GM23338 (cell line): ENCODE measurements around the gene MTOR. TPM values are rescaled to one million over a fixed set of nuclear protein-coding genes. Genes with fewer than 3 reads are reported as not detected.

ENCODE experiments used
- ATAC-seq: fragments of 200-7000 bp; cut with Tn5 transposase; 3 replicates; pipeline ENCODE4 v1.9.1; 2020
- DNase-seq: peaks from one replicate; pipeline ENCODE4 v3.0.0-alpha.2; 2015; ENCODE audit warnings: low spot score
- H2AFZ ChIP-seq: fragments of 200-600 bp; sonication (generic); 2 replicates; pipeline ENCODE4 v1.8.0; 2016; ENCODE audit warnings: antibody characterized with exemption, mild to moderate bottlenecking, moderate library complexity
- H3F3A ChIP-seq: fragments of 200-600 bp; sonication (generic); replicated peaks from 2 replicates; pipeline ENCODE4 v1.8.0; 2017; ENCODE audit warnings: antibody characterized with exemption, mixed run types, low read depth
- H3K27ac ChIP-seq: fragments of 200-600 bp; sonication (generic); 2 replicates; pipeline ENCODE4 v1.6.1; 2016; ENCODE audit warnings: low read depth
- H3K27me3 ChIP-seq: fragments of 200-600 bp; sonication (generic); 2 replicates; pipeline ENCODE4 v1.8.0; 2016; ENCODE audit warnings: mild to moderate bottlenecking, mixed run types, moderate library complexity; ENCODE audit not compliant: insufficient read depth
- H3K36me3 ChIP-seq: fragments of 200-600 bp; sonication (generic); 2 replicates; pipeline ENCODE4 v1.8.0; 2016; ENCODE audit warnings: mild to moderate bottlenecking; ENCODE audit not compliant: insufficient read depth
- H3K4me1 ChIP-seq: fragments of 200-600 bp; sonication (generic); 2 replicates; pipeline ENCODE4 v1.8.0; 2016; ENCODE audit warnings: mild to moderate bottlenecking, moderate library complexity; ENCODE audit not compliant: insufficient read depth
- H3K4me2 ChIP-seq: fragments of 200-600 bp; sonication (generic); 2 replicates; pipeline ENCODE4 v1.7.1; 2017; ENCODE audit warnings: mixed run types
- H3K4me3 ChIP-seq: fragments of 200-600 bp; sonication (generic); 2 replicates; pipeline ENCODE4 v1.6.1; 2016; ENCODE audit warnings: mixed run types
- H3K79me2 ChIP-seq: fragments of 200-600 bp; sonication (generic); replicated peaks from 2 replicates; pipeline ENCODE4 v1.8.0; 2017; ENCODE audit warnings: mild to moderate bottlenecking; ENCODE audit not compliant: insufficient read depth
- H3K9me2 ChIP-seq: fragments of 200-600 bp; sonication (generic); 2 replicates; pipeline ENCODE4 v1.8.0; 2017; ENCODE audit not compliant: insufficient read depth
- H4K20me1 ChIP-seq: fragments of 200-600 bp; sonication (generic); replicated peaks from 2 replicates; pipeline ENCODE4 v1.8.0; 2017; ENCODE audit warnings: mild to moderate bottlenecking; ENCODE audit not compliant: insufficient read depth
- H3K27ac Mint-ChIP-seq: 2 replicates; pipeline ENCODE4 v1.8.0; 2020; ENCODE audit warnings: inconsistent platforms, mild to moderate bottlenecking, moderate library complexity, mixed read lengths
- H3K27me3 Mint-ChIP-seq: 3 replicates; pipeline ENCODE4 v1.8.0; 2022; ENCODE audit warnings: low read depth, mild to moderate bottlenecking, moderate library complexity, mixed read lengths, inconsistent platforms; ENCODE audit not compliant: insufficient read depth, poor library complexity
- H3K36me3 Mint-ChIP-seq: 3 replicates; pipeline ENCODE4 v1.8.0; 2021; ENCODE audit warnings: low read depth, mild to moderate bottlenecking, inconsistent platforms, moderate library complexity, mixed read lengths
- H3K4me1 Mint-ChIP-seq: 3 replicates; pipeline ENCODE4 v1.8.0; 2020; ENCODE audit warnings: mild to moderate bottlenecking, inconsistent platforms, mixed read lengths
- H3K4me3 Mint-ChIP-seq: 3 replicates; pipeline ENCODE4 v1.8.0; 2021; ENCODE audit warnings: moderate library complexity, mild to moderate bottlenecking, inconsistent platforms, mixed read lengths
- H3K9me3 Mint-ChIP-seq: 3 replicates; pipeline ENCODE4 v1.8.0; 2020; ENCODE audit warnings: moderate library complexity, mild to moderate bottlenecking, inconsistent platforms, mixed read lengths
- CREB1 ChIP-seq: fragments of 250-450 bp; sonication (Bioruptor Pico); IDR thresholded peaks from 2 replicates; pipeline ENCODE4 v1.5.0; 2020; ENCODE audit warnings: low read depth, mild to moderate bottlenecking, moderate library complexity
- EZH2 ChIP-seq: fragments of 200-600 bp; sonication (generic); IDR thresholded peaks from one replicate; pipeline ENCODE4 v1.8.0; 2017; ENCODE audit warnings: antibody characterized with exemption, mild to moderate bottlenecking, low read depth; ENCODE audit not compliant: unreplicated experiment
- EZH2phosphoT487 ChIP-seq: fragments of 200-600 bp; sonication (generic); IDR thresholded peaks from one replicate; pipeline ENCODE4 v1.8.1; 2018; ENCODE audit warnings: antibody characterized with exemption; ENCODE audit not compliant: unreplicated experiment
- JUNB ChIP-seq: IDR thresholded peaks from one replicate; pipeline ENCODE4 v1.6.1; 2016; ENCODE audit warnings: antibody characterized with exemption; ENCODE audit not compliant: unreplicated experiment
- NANOG ChIP-seq: IDR thresholded peaks from 2 replicates; pipeline ENCODE4 v1.6.1; 2016; ENCODE audit warnings: antibody characterized with exemption, borderline replicate concordance
- POLR2AphosphoS5 ChIP-seq: IDR thresholded peaks from 2 replicates; pipeline ENCODE4 v1.6.1; 2016; ENCODE audit warnings: antibody characterized with exemption, low read depth
- STAT1 ChIP-seq: IDR thresholded peaks from one replicate; pipeline ENCODE4 v1.6.1; 2016; ENCODE audit warnings: antibody characterized with exemption; ENCODE audit not compliant: unreplicated experiment
- ZNF114 ChIP-seq: fragments of 250-450 bp; sonication (Bioruptor Pico); IDR thresholded peaks from 2 replicates; pipeline ENCODE4 v1.5.0; 2020; ENCODE audit warnings: mild to moderate bottlenecking, moderate library complexity
- ZNF331 ChIP-seq: fragments of 250-450 bp; sonication (Bioruptor Pico); IDR thresholded peaks from 2 replicates; pipeline ENCODE4 v1.5.0; 2020; ENCODE audit warnings: low read depth, mild to moderate bottlenecking, moderate library complexity
- polyA plus RNA-seq: library from polyadenylated mRNA; unstranded; fragments of >200 nt; fragmentation: Nextera tagmentation; extraction: Ambion mirVana; gene quantifications from 2 replicates; pipeline ENCODE4 v1.2.1, GENCODE V29; 2016
- total RNA-seq: library from RNA; depleted of rRNA; stranded (reverse); fragments of >200 nt; shearing (Covaris generic); gene quantifications from 2 replicates; pipeline ENCODE4 v1.2.3, GENCODE V29; 2014
- TF ChIP-seq, protein P1 (sequence below), 2 experiments: fragments of 200-600 bp in 1 of 2; sonication (generic) in 1 of 2; conservative IDR thresholded peaks; 2 replicates each; pipeline versions ENCODE4 v1.5.1 to v1.6.1; 2016 to 2017; ENCODE audit warnings: antibody characterized with exemption in 2 of 2, low read depth in 2 of 2, mild to moderate bottlenecking in 2 of 2, moderate library complexity in 1 of 2
- TF ChIP-seq, protein P2 (sequence below): IDR thresholded peaks from 2 replicates; pipeline ENCODE4 v1.6.1; 2016; ENCODE audit warnings: antibody characterized with exemption
- TF ChIP-seq, protein P3 (sequence below): IDR thresholded peaks from one replicate; pipeline ENCODE4 v1.6.1; 2018; ENCODE audit warnings: antibody characterized with exemption; ENCODE audit not compliant: unreplicated experiment

MTOR gene
- total and polyA plus RNA-seq, 2 experiments from 2014 or later = 22.8 to 98.0 TPM

DNA sequence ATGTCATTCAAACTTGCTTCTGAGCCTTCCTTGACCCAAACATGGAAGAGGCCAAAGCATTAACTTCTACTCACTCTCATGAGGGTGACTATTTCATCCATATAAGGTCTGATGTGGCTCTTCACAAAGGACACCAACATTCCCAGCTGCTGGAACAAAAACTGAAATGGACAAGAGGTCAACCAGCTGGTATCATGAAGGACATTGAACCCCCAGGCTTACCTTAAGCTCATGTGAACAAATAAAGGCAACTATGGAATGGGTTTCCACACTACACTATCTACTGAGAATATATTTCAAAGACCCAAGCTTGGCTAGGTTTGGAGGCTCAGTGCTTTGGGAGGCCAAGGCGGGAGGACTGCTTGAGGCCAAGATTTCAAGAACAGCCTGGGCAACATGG lies 46.3 kb downstream of the MTOR start:
- no peak overlapping the region for H3K27ac ChIP-seq
- no peaks in the 10 kb centered on the region for H3K79me2 ChIP-seq
- no peaks in the 10 kb centered on the region for H3F3A ChIP-seq
- Mint-ChIP-seq H3K4me3 (no peak overlapping the region), H3K27me3 (no peaks in the 10 kb centered on the region), H3K4me1 (no peaks in the 10 kb centered on the region), H3K9me3 (no peaks in the 10 kb centered on the region), H3K36me3 (peaks cover 66% of the 10 kb centered on the region), H3K27ac (peak overlapping the region; percentile 50; the same call in 1 of the 2 replicates)
- no peak overlapping the region for H2AFZ ChIP-seq
- H3K27me3 ChIP-seq = no peaks in the 10 kb centered on the region
- no peak overlapping the region for H3K4me2 ChIP-seq
- H3K36me3 ChIP-seq = peaks cover 58% of the 10 kb centered on the region
- no peak for TF ChIP-seq POLR2AphosphoS5
- no peak for TF ChIP-seq NANOG
- TF ChIP-seq ZNF114 = no peak
- TF ChIP-seq ZNF331 (CRISPR knock-in tag) = no peak
- H3K9me2 ChIP-seq = no peaks in the 10 kb centered on the region
- ATAC-seq = no peak
- no peak for DNase-seq
- no peaks in the 10 kb centered on the region for H3K4me1 ChIP-seq
- H4K20me1 ChIP-seq = peaks cover 5% of the 10 kb centered on the region
- H3K4me3 ChIP-seq = no peak overlapping the region

DNA sequence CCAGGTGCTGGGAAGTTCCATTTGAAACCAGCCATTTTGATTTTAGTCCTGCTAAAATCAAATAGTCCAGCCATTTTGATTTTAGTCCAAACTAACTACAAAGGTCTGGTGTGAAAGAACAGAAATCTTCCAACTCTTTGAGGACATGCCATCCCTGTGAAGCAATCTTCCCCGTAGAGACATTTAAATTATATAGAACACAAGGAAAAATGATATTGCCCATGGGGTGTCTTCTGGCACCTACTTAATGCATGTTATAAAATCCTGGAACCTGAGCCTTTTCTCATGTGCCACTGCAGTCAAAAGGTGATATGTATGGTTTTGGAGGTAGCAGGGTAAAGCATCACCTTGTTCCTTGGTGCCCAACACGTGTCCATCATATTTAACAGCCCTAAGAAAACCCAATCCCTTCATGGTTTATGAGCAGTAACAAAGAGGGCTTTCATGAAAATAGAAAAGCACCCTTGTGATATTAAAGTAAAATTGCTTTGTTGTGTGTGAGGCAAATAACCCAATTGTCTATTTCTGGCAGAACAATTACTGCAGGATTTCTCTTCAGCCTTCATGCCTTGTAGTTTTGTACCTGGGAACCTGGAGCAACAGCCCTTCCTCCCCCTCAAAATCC lies 46.9 kb downstream of the MTOR start:
- Histone ChIP-seq H3K27ac (no peak overlapping the region), H3K9me2 (no peaks in the 10 kb centered on the region), H3K36me3 (peaks cover 57% of the 10 kb centered on the region), H2AFZ (no peak overlapping the region), H3K79me2 (no peaks in the 10 kb centered on the region), H4K20me1 (peaks cover 6% of the 10 kb centered on the region), H3K4me2 (no peak overlapping the region), H3K4me3 (no peak overlapping the region), H3F3A (no peaks in the 10 kb centered on the region), H3K27me3 (no peaks in the 10 kb centered on the region), H3K4me1 (no peaks in the 10 kb centered on the region)
- DNase-seq (no peak), ATAC-seq (no peak)
- H3K9me3 Mint-ChIP-seq = no peaks in the 10 kb centered on the region
- H3K27ac Mint-ChIP-seq = peak overlapping the region; percentile 50; the same call in 1 of the 2 replicates
- H3K27me3 Mint-ChIP-seq = no peaks in the 10 kb centered on the region
- no peaks in the 10 kb centered on the region for H3K4me1 Mint-ChIP-seq
- peaks cover 72% of the 10 kb centered on the region for H3K36me3 Mint-ChIP-seq
- H3K4me3 Mint-ChIP-seq = no peak overlapping the region
- TF ChIP-seq NANOG (no peak), ZNF331 (CRISPR knock-in tag) (no peak), CREB1 (CRISPR knock-in tag) (no peak), EZH2 (no peak), POLR2AphosphoS5 (no peak), JUNB (no peak), STAT1 (no peak), EZH2phosphoT487 (no peak)
- TF ChIP-seq, protein P1, sequence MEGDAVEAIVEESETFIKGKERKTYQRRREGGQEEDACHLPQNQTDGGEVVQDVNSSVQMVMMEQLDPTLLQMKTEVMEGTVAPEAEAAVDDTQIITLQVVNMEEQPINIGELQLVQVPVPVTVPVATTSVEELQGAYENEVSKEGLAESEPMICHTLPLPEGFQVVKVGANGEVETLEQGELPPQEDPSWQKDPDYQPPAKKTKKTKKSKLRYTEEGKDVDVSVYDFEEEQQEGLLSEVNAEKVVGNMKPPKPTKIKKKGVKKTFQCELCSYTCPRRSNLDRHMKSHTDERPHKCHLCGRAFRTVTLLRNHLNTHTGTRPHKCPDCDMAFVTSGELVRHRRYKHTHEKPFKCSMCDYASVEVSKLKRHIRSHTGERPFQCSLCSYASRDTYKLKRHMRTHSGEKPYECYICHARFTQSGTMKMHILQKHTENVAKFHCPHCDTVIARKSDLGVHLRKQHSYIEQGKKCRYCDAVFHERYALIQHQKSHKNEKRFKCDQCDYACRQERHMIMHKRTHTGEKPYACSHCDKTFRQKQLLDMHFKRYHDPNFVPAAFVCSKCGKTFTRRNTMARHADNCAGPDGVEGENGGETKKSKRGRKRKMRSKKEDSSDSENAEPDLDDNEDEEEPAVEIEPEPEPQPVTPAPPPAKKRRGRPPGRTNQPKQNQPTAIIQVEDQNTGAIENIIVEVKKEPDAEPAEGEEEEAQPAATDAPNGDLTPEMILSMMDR (conservative IDR thresholded peaks at IDR 0.05; ENCODE audit: low read depth in 2 of 2) = no peak
- TF ChIP-seq, protein P2, sequence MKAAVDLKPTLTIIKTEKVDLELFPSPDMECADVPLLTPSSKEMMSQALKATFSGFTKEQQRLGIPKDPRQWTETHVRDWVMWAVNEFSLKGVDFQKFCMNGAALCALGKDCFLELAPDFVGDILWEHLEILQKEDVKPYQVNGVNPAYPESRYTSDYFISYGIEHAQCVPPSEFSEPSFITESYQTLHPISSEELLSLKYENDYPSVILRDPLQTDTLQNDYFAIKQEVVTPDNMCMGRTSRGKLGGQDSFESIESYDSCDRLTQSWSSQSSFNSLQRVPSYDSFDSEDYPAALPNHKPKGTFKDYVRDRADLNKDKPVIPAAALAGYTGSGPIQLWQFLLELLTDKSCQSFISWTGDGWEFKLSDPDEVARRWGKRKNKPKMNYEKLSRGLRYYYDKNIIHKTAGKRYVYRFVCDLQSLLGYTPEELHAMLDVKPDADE = no peak
- TF ChIP-seq, protein P3, sequence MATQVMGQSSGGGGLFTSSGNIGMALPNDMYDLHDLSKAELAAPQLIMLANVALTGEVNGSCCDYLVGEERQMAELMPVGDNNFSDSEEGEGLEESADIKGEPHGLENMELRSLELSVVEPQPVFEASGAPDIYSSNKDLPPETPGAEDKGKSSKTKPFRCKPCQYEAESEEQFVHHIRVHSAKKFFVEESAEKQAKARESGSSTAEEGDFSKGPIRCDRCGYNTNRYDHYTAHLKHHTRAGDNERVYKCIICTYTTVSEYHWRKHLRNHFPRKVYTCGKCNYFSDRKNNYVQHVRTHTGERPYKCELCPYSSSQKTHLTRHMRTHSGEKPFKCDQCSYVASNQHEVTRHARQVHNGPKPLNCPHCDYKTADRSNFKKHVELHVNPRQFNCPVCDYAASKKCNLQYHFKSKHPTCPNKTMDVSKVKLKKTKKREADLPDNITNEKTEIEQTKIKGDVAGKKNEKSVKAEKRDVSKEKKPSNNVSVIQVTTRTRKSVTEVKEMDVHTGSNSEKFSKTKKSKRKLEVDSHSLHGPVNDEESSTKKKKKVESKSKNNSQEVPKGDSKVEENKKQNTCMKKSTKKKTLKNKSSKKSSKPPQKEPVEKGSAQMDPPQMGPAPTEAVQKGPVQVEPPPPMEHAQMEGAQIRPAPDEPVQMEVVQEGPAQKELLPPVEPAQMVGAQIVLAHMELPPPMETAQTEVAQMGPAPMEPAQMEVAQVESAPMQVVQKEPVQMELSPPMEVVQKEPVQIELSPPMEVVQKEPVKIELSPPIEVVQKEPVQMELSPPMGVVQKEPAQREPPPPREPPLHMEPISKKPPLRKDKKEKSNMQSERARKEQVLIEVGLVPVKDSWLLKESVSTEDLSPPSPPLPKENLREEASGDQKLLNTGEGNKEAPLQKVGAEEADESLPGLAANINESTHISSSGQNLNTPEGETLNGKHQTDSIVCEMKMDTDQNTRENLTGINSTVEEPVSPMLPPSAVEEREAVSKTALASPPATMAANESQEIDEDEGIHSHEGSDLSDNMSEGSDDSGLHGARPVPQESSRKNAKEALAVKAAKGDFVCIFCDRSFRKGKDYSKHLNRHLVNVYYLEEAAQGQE = no peak
